HL-60 (cell line): ENCODE results near the gene PYROXD2.

ENCODE experiments used
- DNase-seq, 2 experiments: peaks; one replicate each; pipeline ENCODE4 v3.0.0-alpha.2; 2010 to 2020; ENCODE audit warnings: low read depth in 1 of 2, low spot score in 1 of 2
- H3K27ac ChIP-seq: fragments of 250-450 bp; sonication (Bioruptor Pico); replicated peaks from 2 replicates; pipeline ENCODE4 v1.5.1; 2020; ENCODE audit warnings: mild to moderate bottlenecking, moderate library complexity
- H3K27me3 ChIP-seq: fragments of 250-450 bp; sonication (Bioruptor Pico); 2 replicates; pipeline ENCODE4 v1.5.1; 2021; ENCODE audit warnings: mild to moderate bottlenecking, moderate library complexity; ENCODE audit not compliant: insufficient read depth, poor library complexity, severe bottlenecking
- H3K4me3 ChIP-seq: replicated peaks from 2 replicates; pipeline ENCODE4 v1.5.1; 2011; ENCODE audit warnings: mild to moderate bottlenecking, control low read depth, low read length; ENCODE audit not compliant: insufficient read depth
- GABPA ChIP-seq: IDR thresholded peaks from 2 replicates; pipeline ENCODE4 v1.6.1; 2012; ENCODE audit warnings: low read depth
- POLR2AphosphoS5 ChIP-seq: IDR thresholded peaks from 2 replicates; pipeline ENCODE4 v1.6.1; 2012; ENCODE audit warnings: low read depth
- SPI1 ChIP-seq: IDR thresholded peaks from 2 replicates; pipeline ENCODE4 v1.6.1; 2012; ENCODE audit warnings: low read depth, mild to moderate bottlenecking, borderline replicate concordance
- TF ChIP-seq, protein P1 (sequence below): IDR thresholded peaks from one replicate; pipeline ENCODE4 v1.5.1; 2011; ENCODE audit warnings: low read length, control low read depth, inconsistent platforms; ENCODE audit not compliant: insufficient read depth
- TF ChIP-seq, protein P2 (sequence below): IDR thresholded peaks from 2 replicates; pipeline ENCODE4 v1.6.1; 2012; ENCODE audit warnings: low read depth; ENCODE audit not compliant: insufficient replicate concordance

The PYROXD2 gene

DNA sequence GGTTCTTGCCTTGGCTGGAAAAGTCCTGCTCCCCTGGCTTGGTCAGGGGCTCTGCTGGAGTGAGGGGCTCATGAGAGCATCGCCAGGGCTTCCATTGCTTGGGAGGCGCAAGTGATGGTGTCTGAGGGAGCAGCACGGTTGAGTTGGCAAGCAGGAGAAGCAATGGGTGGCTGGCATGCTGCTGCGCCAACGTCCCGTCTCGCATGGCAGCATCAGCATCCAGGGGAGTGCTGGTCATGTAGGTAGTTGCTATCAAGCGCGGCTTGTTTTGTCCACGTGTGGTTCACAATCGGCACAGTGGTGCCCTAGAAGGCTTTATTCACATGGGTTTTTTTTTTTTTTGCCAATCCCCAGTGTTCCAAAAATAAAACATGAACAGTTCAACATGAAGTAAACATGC is 3.8 kb downstream of the PYROXD2 start:
- no peak for DNase-seq
- Histone ChIP-seq H3K4me3 (no peak overlapping the region), H3K27me3 (no peaks in the 10 kb centered on the region), H3K27ac (no peak overlapping the region)
- TF ChIP-seq, protein P1, sequence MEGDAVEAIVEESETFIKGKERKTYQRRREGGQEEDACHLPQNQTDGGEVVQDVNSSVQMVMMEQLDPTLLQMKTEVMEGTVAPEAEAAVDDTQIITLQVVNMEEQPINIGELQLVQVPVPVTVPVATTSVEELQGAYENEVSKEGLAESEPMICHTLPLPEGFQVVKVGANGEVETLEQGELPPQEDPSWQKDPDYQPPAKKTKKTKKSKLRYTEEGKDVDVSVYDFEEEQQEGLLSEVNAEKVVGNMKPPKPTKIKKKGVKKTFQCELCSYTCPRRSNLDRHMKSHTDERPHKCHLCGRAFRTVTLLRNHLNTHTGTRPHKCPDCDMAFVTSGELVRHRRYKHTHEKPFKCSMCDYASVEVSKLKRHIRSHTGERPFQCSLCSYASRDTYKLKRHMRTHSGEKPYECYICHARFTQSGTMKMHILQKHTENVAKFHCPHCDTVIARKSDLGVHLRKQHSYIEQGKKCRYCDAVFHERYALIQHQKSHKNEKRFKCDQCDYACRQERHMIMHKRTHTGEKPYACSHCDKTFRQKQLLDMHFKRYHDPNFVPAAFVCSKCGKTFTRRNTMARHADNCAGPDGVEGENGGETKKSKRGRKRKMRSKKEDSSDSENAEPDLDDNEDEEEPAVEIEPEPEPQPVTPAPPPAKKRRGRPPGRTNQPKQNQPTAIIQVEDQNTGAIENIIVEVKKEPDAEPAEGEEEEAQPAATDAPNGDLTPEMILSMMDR: no peak

DNA sequence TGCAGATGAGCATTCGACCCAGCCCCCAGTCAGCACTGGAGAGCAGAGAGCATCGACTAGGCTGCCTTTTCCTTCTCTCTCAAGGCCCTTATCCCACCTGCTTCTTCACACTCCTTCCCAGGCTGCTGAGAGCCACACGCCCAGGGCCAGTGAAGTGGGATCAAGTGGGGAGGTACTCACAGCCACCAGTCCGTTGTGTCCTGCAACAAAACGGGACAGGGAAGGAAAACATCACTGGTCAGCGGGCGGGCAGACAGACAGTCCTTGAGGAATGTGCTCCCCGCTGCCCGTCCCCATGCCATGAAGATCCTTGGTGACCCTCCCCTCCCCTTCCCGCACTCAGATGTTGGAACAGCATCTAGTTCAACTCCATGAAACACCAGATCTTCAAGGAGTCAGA is 4.2 kb downstream of the PYROXD2 start:
- Histone ChIP-seq H3K4me3 (no peak overlapping the region), H3K27me3 (no peaks in the 10 kb centered on the region)

DNA sequence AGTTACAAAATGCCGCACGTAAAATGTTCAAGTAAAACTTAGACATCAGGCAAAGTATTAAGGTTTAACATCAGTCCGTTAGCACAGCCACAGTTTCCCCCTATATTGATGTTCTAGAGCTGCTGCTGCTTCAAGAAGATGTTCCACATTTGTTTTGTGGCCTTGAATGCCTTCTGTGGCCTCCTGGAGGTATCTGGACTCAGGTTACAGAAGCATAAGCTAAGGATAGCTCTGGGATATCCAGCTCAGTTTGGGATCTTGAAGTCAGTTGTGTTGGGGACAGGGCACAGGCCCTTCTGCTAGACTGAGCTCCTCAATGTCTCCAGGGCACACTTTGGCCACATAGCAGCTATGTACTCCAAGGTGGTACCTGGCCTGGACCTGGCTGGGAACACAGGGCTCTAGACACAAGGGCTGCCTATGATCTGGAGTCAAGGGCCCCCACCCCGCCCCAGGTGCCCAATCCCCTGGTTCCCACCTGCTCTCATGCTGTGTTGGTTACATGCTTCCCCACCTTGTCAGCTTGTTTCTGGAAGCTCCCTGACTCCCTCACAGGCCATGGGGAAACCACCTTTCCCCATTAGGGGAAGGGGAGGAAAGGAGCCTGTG is 4.7 kb downstream of the PYROXD2 start:
- TF ChIP-seq GABPA: no peak
- TF ChIP-seq, protein P1: no peak
- no peak for DNase-seq
- Histone ChIP-seq H3K27ac (no peak overlapping the region), H3K4me3 (no peak overlapping the region), H3K27me3 (no peaks in the 10 kb centered on the region)

More for the DNA sequence above, 4.2 kb downstream of the PYROXD2 start:
- H3K27ac ChIP-seq: no peak overlapping the region
- no peak for DNase-seq
- TF ChIP-seq GABPA (no peak), SPI1 (no peak), POLR2AphosphoS5 (no peak)
- TF ChIP-seq, protein P2, sequence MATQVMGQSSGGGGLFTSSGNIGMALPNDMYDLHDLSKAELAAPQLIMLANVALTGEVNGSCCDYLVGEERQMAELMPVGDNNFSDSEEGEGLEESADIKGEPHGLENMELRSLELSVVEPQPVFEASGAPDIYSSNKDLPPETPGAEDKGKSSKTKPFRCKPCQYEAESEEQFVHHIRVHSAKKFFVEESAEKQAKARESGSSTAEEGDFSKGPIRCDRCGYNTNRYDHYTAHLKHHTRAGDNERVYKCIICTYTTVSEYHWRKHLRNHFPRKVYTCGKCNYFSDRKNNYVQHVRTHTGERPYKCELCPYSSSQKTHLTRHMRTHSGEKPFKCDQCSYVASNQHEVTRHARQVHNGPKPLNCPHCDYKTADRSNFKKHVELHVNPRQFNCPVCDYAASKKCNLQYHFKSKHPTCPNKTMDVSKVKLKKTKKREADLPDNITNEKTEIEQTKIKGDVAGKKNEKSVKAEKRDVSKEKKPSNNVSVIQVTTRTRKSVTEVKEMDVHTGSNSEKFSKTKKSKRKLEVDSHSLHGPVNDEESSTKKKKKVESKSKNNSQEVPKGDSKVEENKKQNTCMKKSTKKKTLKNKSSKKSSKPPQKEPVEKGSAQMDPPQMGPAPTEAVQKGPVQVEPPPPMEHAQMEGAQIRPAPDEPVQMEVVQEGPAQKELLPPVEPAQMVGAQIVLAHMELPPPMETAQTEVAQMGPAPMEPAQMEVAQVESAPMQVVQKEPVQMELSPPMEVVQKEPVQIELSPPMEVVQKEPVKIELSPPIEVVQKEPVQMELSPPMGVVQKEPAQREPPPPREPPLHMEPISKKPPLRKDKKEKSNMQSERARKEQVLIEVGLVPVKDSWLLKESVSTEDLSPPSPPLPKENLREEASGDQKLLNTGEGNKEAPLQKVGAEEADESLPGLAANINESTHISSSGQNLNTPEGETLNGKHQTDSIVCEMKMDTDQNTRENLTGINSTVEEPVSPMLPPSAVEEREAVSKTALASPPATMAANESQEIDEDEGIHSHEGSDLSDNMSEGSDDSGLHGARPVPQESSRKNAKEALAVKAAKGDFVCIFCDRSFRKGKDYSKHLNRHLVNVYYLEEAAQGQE: no peak
- TF ChIP-seq, protein P1: no peak

DNA sequence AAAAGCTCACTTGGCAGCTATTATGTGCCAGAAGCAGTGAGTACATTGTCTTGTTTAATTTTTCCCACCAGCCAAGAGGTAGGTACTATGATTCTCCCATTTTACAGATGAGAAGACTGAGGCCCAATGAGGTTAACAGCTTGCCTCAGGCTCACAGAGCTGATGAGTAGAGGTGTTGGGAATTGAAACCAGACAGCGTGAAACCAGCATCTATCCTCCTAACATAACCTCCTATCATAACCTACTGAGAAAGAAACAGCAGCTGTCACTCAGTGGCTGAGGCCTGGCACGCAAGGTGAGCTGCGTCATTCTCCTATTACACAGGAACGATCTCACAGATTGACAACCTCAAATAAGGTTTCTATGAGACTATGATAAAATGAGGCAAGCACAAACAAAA is 6.2 kb downstream of the PYROXD2 start:
- DNase-seq: no peak

More for the DNA sequence above, 6.2 kb downstream of the PYROXD2 start:
- Histone ChIP-seq H3K27ac (no peak overlapping the region), H3K4me3 (no peak overlapping the region), H3K27me3 (no peaks in the 10 kb centered on the region)
- TF ChIP-seq, protein P1: no peak
- TF ChIP-seq POLR2AphosphoS5 (no peak), SPI1 (no peak), GABPA (no peak)
- TF ChIP-seq, protein P2: no peak
